Measurements from ENCODE around the gene KLHL35. TPM values are rescaled to one million over a fixed set of nuclear protein-coding genes. Genes with fewer than 3 reads are reported as not detected.

KLHL35 gene
- total RNA-seq, 2 experiments from 2014 or later, result 0.21 TPM; not detected in 1

DNA sequence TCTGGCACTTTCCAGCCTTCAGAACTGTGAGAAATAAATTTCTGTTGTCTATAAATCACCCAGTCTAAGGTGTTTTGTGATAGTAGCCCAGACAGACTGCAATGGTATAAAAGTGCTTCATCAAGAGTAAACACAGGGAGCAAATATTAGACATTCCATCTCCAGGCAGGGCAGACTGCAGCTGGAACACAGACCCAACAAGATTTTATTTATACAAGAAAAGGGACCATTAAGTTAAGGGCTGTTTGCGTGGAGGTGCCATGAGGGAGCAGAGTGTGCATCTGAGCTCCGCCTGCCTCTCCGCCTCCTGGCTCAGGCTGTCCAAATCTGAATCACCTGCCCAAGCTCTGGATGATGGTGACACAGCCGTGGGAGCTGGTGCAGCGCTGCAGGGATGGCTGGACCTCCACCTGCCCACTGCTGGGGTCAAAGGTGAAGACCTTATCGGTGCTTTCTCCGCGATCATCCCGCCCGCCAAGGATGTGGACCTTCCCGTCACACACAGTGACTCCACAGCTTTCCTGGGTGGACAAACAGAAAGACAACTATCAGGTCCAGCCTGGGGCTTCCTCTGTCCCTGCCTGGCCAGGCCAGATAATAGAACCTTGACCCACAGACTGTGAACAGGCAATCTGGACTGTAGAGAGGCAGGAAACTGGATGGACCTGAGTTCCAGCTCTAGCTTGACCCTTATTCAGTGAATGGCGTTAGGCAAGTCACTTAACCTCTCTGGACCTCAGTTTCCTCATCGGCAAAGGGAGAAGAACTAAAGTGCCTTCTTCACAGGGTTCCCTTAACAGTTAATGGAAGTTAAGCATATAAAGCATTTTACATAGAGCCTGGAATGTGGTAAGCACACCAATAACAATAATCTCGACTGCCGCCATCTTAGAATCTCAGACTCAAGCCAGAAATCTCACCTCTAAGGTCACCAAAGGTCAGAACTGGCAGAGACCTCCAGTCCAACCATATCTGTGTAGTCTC, 10.5 kb downstream of the KLHL35 start:
- POLR2A ChIA-PET, result no interaction called here
- no TSS peak for BruUV-seq (replicated peaks)
- no peak overlapping the region for H2AFZ ChIP-seq (ENCODE audit: low read length)
- CTCF ChIA-PET (ENCODE audit: unreplicated experiment), result no interaction called here
- no peaks in the 10 kb centered on the region for H3K9me2 ChIP-seq (ENCODE audit: insufficient read depth, low read length)
- DNase-seq (ENCODE audit: low spot score), result no peak
- H3K27ac ChIP-seq (ENCODE audit: low read depth, low read length, poor library complexity, severe bottlenecking), result no peak overlapping the region
- H3K4me2 ChIP-seq (ENCODE audit: low read length), result no peak overlapping the region
- H3K4me3 ChIP-seq (ENCODE audit: low read depth, low read length, poor library complexity, severe bottlenecking), result no peak overlapping the region
- no peaks in the 10 kb centered on the region for H3K4me1 ChIP-seq (ENCODE audit: insufficient read depth, low read length, poor library complexity, severe bottlenecking)
- no peaks in the 10 kb centered on the region for H3K36me3 ChIP-seq (ENCODE audit: insufficient read depth, low read length)
- no peaks in the 10 kb centered on the region for H4K20me1 ChIP-seq (ENCODE audit: insufficient read depth, low read length)
- TF ChIP-seq, protein P1, sequence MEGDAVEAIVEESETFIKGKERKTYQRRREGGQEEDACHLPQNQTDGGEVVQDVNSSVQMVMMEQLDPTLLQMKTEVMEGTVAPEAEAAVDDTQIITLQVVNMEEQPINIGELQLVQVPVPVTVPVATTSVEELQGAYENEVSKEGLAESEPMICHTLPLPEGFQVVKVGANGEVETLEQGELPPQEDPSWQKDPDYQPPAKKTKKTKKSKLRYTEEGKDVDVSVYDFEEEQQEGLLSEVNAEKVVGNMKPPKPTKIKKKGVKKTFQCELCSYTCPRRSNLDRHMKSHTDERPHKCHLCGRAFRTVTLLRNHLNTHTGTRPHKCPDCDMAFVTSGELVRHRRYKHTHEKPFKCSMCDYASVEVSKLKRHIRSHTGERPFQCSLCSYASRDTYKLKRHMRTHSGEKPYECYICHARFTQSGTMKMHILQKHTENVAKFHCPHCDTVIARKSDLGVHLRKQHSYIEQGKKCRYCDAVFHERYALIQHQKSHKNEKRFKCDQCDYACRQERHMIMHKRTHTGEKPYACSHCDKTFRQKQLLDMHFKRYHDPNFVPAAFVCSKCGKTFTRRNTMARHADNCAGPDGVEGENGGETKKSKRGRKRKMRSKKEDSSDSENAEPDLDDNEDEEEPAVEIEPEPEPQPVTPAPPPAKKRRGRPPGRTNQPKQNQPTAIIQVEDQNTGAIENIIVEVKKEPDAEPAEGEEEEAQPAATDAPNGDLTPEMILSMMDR (conservative IDR thresholded peaks at IDR 0.05; ENCODE audit: low read length), result no peak
- TF ChIP-seq EZH2phosphoT487 (IDR thresholded peaks at IDR 0.05; ENCODE audit: borderline replicate concordance, low read depth, low read length), result no peak
- intact Hi-C loops (cut with micrococcal nuclease; ENCODE audit: unreplicated experiment), result no loop called here
- no peaks in the 10 kb centered on the region for H3K79me2 ChIP-seq (ENCODE audit: insufficient read depth, low read depth, low read length)
- H3K9me3 ChIP-seq (ENCODE audit: low read length), result no peaks in the 10 kb centered on the region

DNA sequence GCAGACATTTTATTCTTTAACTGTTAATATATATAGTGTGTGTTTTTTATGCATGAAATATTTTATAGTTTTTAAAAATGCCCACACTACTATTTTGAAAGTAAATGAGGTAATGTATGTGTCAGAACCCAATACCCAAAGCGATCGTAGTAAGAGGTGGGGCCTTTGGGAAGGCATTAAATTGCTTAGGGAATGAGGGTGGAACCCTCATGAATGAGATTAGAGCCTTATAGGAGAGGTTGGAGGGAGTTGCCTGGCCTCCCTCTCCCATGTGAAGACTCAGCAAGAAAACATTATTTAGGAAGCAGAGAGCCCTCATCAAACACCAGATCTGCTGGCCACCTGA, 11.1 kb downstream of the KLHL35 start:
- intact Hi-C loops (cut with micrococcal nuclease; ENCODE audit: unreplicated experiment), result no loop called here
- ChIA-PET CTCF (ENCODE audit: unreplicated experiment) (no interaction called here), POLR2A (no interaction called here)
- H3K4me2 ChIP-seq (ENCODE audit: low read length), result no peak overlapping the region
- no peaks in the 10 kb centered on the region for H4K20me1 ChIP-seq (ENCODE audit: insufficient read depth, low read length)
- BruUV-seq (replicated peaks), result no TSS peak
- H3K4me3 ChIP-seq (ENCODE audit: low read depth, low read length, poor library complexity, severe bottlenecking), result no peak overlapping the region
- H3K4me1 ChIP-seq (ENCODE audit: insufficient read depth, low read length, poor library complexity, severe bottlenecking), result no peaks in the 10 kb centered on the region
- H3K9me2 ChIP-seq (ENCODE audit: insufficient read depth, low read length), result no peaks in the 10 kb centered on the region
- H2AFZ ChIP-seq (ENCODE audit: low read length), result no peak overlapping the region
- no peaks in the 10 kb centered on the region for H3K36me3 ChIP-seq (ENCODE audit: insufficient read depth, low read length)
- H3K9me3 ChIP-seq (ENCODE audit: low read length), result no peaks in the 10 kb centered on the region
- no peak for DNase-seq (ENCODE audit: low spot score)
- H3K79me2 ChIP-seq (ENCODE audit: insufficient read depth, low read depth, low read length), result no peaks in the 10 kb centered on the region
- TF ChIP-seq, protein P1 (conservative IDR thresholded peaks at IDR 0.05; ENCODE audit: low read length), result no peak
- no peak for TF ChIP-seq EZH2phosphoT487 (IDR thresholded peaks at IDR 0.05; ENCODE audit: borderline replicate concordance, low read depth, low read length)
- no peak overlapping the region for H3K27ac ChIP-seq (ENCODE audit: low read depth, low read length, poor library complexity, severe bottlenecking)

DNA sequence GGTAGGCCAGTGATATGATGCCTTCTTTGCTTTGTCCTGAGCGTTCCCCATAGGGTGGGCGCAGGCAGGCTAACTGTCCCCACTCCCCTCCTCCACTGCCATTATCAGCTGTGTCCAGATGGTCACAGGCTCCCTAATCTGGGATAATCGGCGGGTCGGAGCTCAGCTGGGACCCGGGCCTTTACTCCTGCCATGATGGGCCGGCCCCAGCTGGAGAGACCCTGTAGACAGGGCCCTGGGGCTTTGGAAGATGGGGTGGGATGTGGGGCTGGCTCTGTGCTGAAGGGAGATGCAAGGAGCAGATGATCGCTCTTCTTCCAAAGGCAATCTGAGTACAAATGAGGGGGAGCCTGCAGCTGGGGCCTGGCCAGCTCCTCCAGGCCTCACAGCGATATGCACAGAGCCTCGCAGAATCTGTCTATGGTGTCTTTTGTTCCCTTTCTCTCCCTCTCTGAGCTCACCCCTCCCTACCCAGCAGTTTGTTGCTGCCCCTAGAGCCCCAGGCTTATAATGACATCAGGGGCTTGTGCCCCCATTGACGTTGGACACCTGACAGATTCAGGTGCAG, 11.9 kb downstream of the KLHL35 start:
- no peak for DNase-seq (ENCODE audit: low spot score)
- H3K27ac ChIP-seq (ENCODE audit: low read depth, low read length, poor library complexity, severe bottlenecking), result no peak overlapping the region
- ChIA-PET POLR2A (no interaction called here), CTCF (ENCODE audit: unreplicated experiment) (no interaction called here)
- H3K9me2 ChIP-seq (ENCODE audit: insufficient read depth, low read length), result no peaks in the 10 kb centered on the region
- no peak overlapping the region for H3K4me2 ChIP-seq (ENCODE audit: low read length)
- intact Hi-C loops (cut with micrococcal nuclease; ENCODE audit: unreplicated experiment), result no loop called here
- peaks cover 1% of the 10 kb centered on the region; the same call in 1 of the 2 replicates for H3K36me3 ChIP-seq (ENCODE audit: insufficient read depth, low read length)
- no TSS peak for BruUV-seq (replicated peaks)
- H3K4me3 ChIP-seq (ENCODE audit: low read depth, low read length, poor library complexity, severe bottlenecking), result no peak overlapping the region
- no peaks in the 10 kb centered on the region for H3K79me2 ChIP-seq (ENCODE audit: insufficient read depth, low read depth, low read length)
- H3K9me3 ChIP-seq (ENCODE audit: low read length), result no peaks in the 10 kb centered on the region
- TF ChIP-seq, protein P1 (conservative IDR thresholded peaks at IDR 0.05; ENCODE audit: low read length), result no peak
- TF ChIP-seq EZH2phosphoT487 (IDR thresholded peaks at IDR 0.05; ENCODE audit: borderline replicate concordance, low read depth, low read length), result no peak
- H2AFZ ChIP-seq (ENCODE audit: low read length), result no peak overlapping the region
- no peaks in the 10 kb centered on the region for H4K20me1 ChIP-seq (ENCODE audit: insufficient read depth, low read length)
- H3K4me1 ChIP-seq (ENCODE audit: insufficient read depth, low read length, poor library complexity, severe bottlenecking), result no peaks in the 10 kb centered on the region
